Right lobe of liver (tissue), 4 donors: ENCODE measurements around the gene UBXN6.

Experiments used
- CTCF ChIP-seq, 4 donors: fragments of 200-600 bp in 3 of 4; fragments of 450-650 bp in 1 of 4; IDR thresholded peaks; one replicate each; pipeline versions ENCODE4 v1.5.1 to v1.8.0; 2016 to 2022; ENCODE audit warnings: antibody characterized with exemption in 4 of 4, mild to moderate bottlenecking in 2 of 4
- POLR2A ChIP-seq: fragments of 450-650 bp; IDR thresholded peaks from one replicate; pipeline ENCODE4 v1.6.1; 2017; ENCODE audit warnings: antibody characterized with exemption, mild to moderate bottlenecking
- donor health status: DM: no; HTN: no; CAD: no.
- donor health status: DM: no; HTN: no; CAD: no.
- donor health status: DM: no; HTN: yes; CAD: no.

GRCh38 chr19:4401769-4402170 is 55.8 kb downstream of the UBXN6 start:
- no peak for TF ChIP-seq CTCF (IDR thresholded peaks at IDR 0.05)
- no peak for TF ChIP-seq POLR2A
